Panc1 (cell line): ENCODE measurements around the gene ATP6V1G3. TPM values are rescaled to one million over a fixed set of nuclear protein-coding genes. Genes with fewer than 3 reads are reported as not detected.

Source experiments
- ATAC-seq: fragments of 200-7000 bp; cut with Tn5 transposase; 2 replicates; pipeline ENCODE4 v1.9.1; 2020; ENCODE audit warnings: mild to moderate bottlenecking, moderate library complexity
- BruUV-seq: library from RNA; stranded (reverse); fragments of 400-500 nt; replicated peaks from 2 replicates; lab custom pipeline; 2021; lab: Mats Ljungman, UMichigan
- CTCF ChIA-PET: fragments of 300-600 bp; sonication (Branson Sonifier 250); formaldehyde crosslinking; loops from one replicate; lab custom pipeline; 2022; ENCODE audit warnings: antibody characterized with exemption; lab: Charles Lee
- POLR2A ChIA-PET: fragments of 300-600 bp; sonication (Branson Sonifier 250); formaldehyde crosslinking; loops from one replicate; lab custom pipeline; 2022; ENCODE audit warnings: antibody characterized with exemption; lab: Charles Lee
- DNase-seq: peaks from one replicate; pipeline ENCODE4 v3.0.0-alpha.2; 2010; ENCODE audit warnings: low read depth, low spot score
- H3K27ac ChIP-seq: 2 replicates; pipeline ENCODE4 v1.5.1; 2011; ENCODE audit warnings: mild to moderate bottlenecking, low read length, inconsistent platforms
- H3K27me3 ChIP-seq: fragments of 200-500 bp; sonication (Bioruptor generic); 2 replicates; pipeline ENCODE4 v1.6.0; 2014; ENCODE audit warnings: low read length, inconsistent platforms; ENCODE audit not compliant: control insufficient read depth, insufficient read depth
- H3K36me3 ChIP-seq: fragments of 200-500 bp; sonication (Bioruptor generic); 2 replicates; pipeline ENCODE4 v1.5.1; 2014; ENCODE audit warnings: inconsistent platforms, mild to moderate bottlenecking, low read length, moderate library complexity; ENCODE audit not compliant: control insufficient read depth, insufficient read depth
- H3K4me1 ChIP-seq: 2 replicates; pipeline ENCODE4 v1.5.1; 2011; ENCODE audit warnings: inconsistent platforms, mild to moderate bottlenecking, low read length, moderate library complexity; ENCODE audit not compliant: control insufficient read depth, insufficient read depth
- H3K4me3 ChIP-seq, 2 experiments: 2 replicates each; pipeline ENCODE4 v1.5.1; 2011 to 2012; ENCODE audit warnings: low read depth in 2 of 2, low read length in 2 of 2, mild to moderate bottlenecking in 2 of 2, inconsistent platforms in 1 of 2, moderate library complexity in 1 of 2
- H3K9me3 ChIP-seq: fragments of 200-500 bp; sonication (Bioruptor generic); 2 replicates; pipeline ENCODE4 v1.5.1; 2014; ENCODE audit warnings: low read depth, mild to moderate bottlenecking, inconsistent platforms, low read length, moderate library complexity; ENCODE audit not compliant: control insufficient read depth, insufficient read depth
- POLR2AphosphoS5 ChIP-seq: IDR thresholded peaks from 2 replicates; pipeline ENCODE4 v1.6.1; 2012; ENCODE audit warnings: mild to moderate bottlenecking, low read depth, low read length, moderate library complexity
- SIN3A ChIP-seq: IDR thresholded peaks from 2 replicates; pipeline ENCODE4 v1.6.1; 2012; ENCODE audit warnings: low read depth, mild to moderate bottlenecking, low read length, moderate library complexity, borderline replicate concordance; ENCODE audit not compliant: insufficient read depth
- TCF7L2 ChIP-seq: IDR thresholded peaks from 2 replicates; pipeline ENCODE4 v1.6.1; 2011; ENCODE audit warnings: mild to moderate bottlenecking, low read depth, low read length, inconsistent platforms
- in situ Hi-C: cut with HindIII; loops from 2 replicates; pipeline ENCODE4 v1.10.0; 2016; ENCODE audit warnings: low sequenced_read_pairs, low pct_unique_long_range_greater_than_20kb
- intact Hi-C: fragments of 100-400 bp; cut with micrococcal nuclease; formaldehyde crosslinking; loops from one replicate; pipeline ENCODE4 v1.10.0; 2022; ENCODE audit not compliant: unreplicated experiment
- total RNA-seq: library from RNA; stranded (reverse); gene quantifications from one replicate; pipeline ENCODE4 v1.2.1, GENCODE V29; 2021; ENCODE audit not compliant: unreplicated experiment
- TF ChIP-seq, protein P1 (sequence below), 2 experiments: IDR thresholded peaks; 2 replicates each; pipeline ENCODE4 v1.6.1; 2011 to 2012; ENCODE audit warnings: low read depth in 2 of 2, control low read depth in 1 of 2, low read length in 1 of 2, mild to moderate bottlenecking in 1 of 2, moderate library complexity in 1 of 2; ENCODE audit not compliant: insufficient read depth in 1 of 2
- TF ChIP-seq, protein P2 (sequence below): fragments of 450-650 bp; IDR thresholded peaks from 2 replicates; pipeline ENCODE4 v1.5.1; 2017; ENCODE audit warnings: mild to moderate bottlenecking

The ATP6V1G3 gene
- total RNA-seq, 1 experiment from 2014 or later = not detected

DNA sequence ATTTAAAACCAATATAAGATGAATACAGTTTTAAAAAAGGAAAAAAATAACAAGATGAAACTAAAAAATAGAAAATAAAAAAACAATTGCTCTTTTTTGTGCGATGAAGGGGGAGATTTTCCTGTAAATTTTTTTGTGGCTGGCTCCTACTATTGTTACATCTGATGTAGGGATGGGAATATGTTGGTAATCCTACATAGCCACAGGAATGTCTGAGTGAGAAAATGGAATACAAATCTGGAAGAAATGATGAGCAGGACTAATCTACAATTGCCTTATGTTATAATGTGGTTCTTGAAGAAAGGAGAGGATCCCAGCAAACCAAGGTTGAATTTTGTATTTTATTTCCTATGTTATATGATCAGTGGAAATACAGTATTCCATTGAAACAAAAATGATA, 40.9 kb downstream of the ATP6V1G3 start:
- ChIA-PET CTCF (no interaction called here), POLR2A (no interaction called here)

DNA sequence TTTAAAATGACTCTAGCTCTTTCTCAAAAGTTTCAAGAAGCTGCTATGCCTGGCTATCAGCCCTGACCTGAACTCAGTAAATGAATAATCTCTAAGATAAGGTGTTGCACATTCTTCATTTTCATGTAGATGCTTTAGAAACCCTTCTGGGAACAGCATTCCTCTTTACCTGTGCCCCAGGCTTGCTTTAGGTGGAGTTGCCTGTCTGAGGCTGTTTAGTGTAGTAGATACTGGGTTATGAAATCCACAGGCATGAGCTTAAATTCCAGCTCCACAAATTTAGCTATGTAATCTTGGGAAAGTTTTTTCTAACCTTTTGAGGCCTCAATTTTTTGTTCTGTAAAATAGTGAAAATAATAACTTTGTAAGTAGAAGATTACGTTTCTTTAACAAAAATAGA, 41.6 kb downstream of the ATP6V1G3 start:
- 0 out of 2 replicates have a peak, but pooled peaks cover 3% of the 10 kb centered on the region for H3K9me3 ChIP-seq
- intact Hi-C loops = no loop called here
- no peak overlapping the region for H3K4me3 ChIP-seq
- H3K27ac ChIP-seq = no peak overlapping the region
- H3K4me1 ChIP-seq = no peaks in the 10 kb centered on the region
- CTCF ChIA-PET = no interaction called here
- DNase-seq (no peak), ATAC-seq (no peak)
- TF ChIP-seq, protein P1, sequence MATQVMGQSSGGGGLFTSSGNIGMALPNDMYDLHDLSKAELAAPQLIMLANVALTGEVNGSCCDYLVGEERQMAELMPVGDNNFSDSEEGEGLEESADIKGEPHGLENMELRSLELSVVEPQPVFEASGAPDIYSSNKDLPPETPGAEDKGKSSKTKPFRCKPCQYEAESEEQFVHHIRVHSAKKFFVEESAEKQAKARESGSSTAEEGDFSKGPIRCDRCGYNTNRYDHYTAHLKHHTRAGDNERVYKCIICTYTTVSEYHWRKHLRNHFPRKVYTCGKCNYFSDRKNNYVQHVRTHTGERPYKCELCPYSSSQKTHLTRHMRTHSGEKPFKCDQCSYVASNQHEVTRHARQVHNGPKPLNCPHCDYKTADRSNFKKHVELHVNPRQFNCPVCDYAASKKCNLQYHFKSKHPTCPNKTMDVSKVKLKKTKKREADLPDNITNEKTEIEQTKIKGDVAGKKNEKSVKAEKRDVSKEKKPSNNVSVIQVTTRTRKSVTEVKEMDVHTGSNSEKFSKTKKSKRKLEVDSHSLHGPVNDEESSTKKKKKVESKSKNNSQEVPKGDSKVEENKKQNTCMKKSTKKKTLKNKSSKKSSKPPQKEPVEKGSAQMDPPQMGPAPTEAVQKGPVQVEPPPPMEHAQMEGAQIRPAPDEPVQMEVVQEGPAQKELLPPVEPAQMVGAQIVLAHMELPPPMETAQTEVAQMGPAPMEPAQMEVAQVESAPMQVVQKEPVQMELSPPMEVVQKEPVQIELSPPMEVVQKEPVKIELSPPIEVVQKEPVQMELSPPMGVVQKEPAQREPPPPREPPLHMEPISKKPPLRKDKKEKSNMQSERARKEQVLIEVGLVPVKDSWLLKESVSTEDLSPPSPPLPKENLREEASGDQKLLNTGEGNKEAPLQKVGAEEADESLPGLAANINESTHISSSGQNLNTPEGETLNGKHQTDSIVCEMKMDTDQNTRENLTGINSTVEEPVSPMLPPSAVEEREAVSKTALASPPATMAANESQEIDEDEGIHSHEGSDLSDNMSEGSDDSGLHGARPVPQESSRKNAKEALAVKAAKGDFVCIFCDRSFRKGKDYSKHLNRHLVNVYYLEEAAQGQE (IDR thresholded peaks at IDR 0.05; ENCODE audit: insufficient read depth in 1 of 2, low read depth in 2 of 2, low read length in 1 of 2) = no peak
- no peak for TF ChIP-seq POLR2AphosphoS5
- TF ChIP-seq, protein P2, sequence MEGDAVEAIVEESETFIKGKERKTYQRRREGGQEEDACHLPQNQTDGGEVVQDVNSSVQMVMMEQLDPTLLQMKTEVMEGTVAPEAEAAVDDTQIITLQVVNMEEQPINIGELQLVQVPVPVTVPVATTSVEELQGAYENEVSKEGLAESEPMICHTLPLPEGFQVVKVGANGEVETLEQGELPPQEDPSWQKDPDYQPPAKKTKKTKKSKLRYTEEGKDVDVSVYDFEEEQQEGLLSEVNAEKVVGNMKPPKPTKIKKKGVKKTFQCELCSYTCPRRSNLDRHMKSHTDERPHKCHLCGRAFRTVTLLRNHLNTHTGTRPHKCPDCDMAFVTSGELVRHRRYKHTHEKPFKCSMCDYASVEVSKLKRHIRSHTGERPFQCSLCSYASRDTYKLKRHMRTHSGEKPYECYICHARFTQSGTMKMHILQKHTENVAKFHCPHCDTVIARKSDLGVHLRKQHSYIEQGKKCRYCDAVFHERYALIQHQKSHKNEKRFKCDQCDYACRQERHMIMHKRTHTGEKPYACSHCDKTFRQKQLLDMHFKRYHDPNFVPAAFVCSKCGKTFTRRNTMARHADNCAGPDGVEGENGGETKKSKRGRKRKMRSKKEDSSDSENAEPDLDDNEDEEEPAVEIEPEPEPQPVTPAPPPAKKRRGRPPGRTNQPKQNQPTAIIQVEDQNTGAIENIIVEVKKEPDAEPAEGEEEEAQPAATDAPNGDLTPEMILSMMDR = no peak
- no peak for TF ChIP-seq TCF7L2
- TF ChIP-seq SIN3A = no peak
- BruUV-seq = no TSS peak
- no peaks in the 10 kb centered on the region for H3K27me3 ChIP-seq
- POLR2A ChIA-PET = no interaction called here
- in situ Hi-C loops = no loop called here
- no peaks in the 10 kb centered on the region for H3K36me3 ChIP-seq

More for the DNA sequence above, 40.9 kb downstream of the ATP6V1G3 start:
- Histone ChIP-seq H3K36me3 (no peaks in the 10 kb centered on the region), H3K4me1 (no peaks in the 10 kb centered on the region), H3K27ac (no peak overlapping the region), H3K9me3 (0 out of 2 replicates have a peak, but pooled peaks cover 4% of the 10 kb centered on the region), H3K4me3 (no peak overlapping the region), H3K27me3 (no peaks in the 10 kb centered on the region)
- DNase-seq (no peak), ATAC-seq (no peak)
- intact Hi-C loops (no loop called here), in situ Hi-C loops (no loop called here)
- BruUV-seq = no TSS peak
- TF ChIP-seq, protein P2 = no peak
- TF ChIP-seq POLR2AphosphoS5 = no peak
- TF ChIP-seq, protein P1 (IDR thresholded peaks at IDR 0.05; ENCODE audit: insufficient read depth in 1 of 2, low read depth in 2 of 2, low read length in 1 of 2) = no peak
- TF ChIP-seq SIN3A = no peak
- TF ChIP-seq TCF7L2 = no peak
